HG03439 (cell line): ENCODE measurements around the gene SH2D5.

Experiments
- ATAC-seq: cut with Tn5 transposase; IDR thresholded peaks from one replicate; pipeline ENCODE4 v1.9.1; 2021; ENCODE audit warnings: mild to moderate bottlenecking, moderate library complexity; ENCODE audit not compliant: unreplicated experiment

The SH2D5 gene

DNA sequence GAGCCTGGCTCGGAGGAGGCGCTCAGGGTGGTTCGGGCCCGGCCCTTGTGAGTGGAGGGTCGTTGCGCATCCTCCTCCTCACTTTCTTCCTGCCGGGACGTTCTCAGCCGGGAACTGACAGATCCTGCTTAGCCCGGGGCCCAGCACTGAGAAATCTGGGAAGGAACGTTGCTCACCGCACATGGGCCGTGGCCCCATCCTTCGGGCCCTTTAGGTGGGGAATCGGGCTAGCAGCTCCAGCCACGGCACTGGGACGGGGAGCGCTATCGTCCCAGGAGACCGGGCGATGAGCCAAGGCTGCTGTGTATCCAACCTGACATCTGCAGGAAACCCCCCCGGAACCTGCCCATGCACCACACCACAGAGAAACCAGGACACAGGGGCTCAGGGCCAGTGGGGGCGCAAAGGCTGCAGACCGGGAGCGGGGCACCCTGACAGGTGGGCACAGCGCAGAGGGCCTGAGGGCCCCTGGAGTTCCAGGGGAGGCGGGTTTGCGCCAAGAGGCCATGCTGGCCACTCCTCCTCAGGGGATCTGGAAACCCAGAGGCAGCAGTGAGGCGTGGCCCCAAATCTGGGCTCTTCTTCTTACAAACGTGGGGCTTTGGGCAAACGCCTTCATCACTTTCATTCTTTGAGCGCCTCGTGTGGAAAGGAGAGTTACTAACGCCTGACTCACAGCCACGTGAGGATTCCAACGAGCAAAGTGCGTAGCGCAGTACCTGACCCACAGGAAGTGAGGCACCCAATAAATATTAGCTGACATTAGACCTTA, at the start of gene SH2D5:
Gene SH2D5, minus strand, starts transcription at position 116 of the 772 bp plus-strand sequence. CDS start 4,659 bp downstream, outside the sequence.
- peak; percentile 63 for ATAC-seq

- ATAC-seq, result no peak
These were observed 43.2 kb upstream of the SH2D5 start for GRCh38 chr1:20775700-20776099.

DNA sequence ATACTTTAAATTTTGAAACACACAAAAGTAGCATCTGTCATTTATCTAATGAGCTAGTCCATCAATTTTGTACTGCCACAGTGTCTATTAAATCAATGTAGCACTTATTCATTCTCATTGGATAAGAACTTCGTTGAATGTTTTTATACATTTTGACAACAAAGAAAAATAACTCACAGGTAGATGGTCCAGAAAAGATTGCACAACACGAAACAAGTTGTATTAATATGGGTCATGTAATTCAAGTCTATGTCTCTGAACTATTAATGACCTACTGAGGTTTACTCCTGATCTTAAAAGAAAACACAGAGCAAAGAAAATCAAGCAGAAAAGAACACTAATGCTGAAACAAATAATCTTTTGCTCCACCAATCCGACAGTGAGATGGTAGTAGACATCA, 39.3 kb upstream of the SH2D5 start:
- no peak for ATAC-seq

DNA sequence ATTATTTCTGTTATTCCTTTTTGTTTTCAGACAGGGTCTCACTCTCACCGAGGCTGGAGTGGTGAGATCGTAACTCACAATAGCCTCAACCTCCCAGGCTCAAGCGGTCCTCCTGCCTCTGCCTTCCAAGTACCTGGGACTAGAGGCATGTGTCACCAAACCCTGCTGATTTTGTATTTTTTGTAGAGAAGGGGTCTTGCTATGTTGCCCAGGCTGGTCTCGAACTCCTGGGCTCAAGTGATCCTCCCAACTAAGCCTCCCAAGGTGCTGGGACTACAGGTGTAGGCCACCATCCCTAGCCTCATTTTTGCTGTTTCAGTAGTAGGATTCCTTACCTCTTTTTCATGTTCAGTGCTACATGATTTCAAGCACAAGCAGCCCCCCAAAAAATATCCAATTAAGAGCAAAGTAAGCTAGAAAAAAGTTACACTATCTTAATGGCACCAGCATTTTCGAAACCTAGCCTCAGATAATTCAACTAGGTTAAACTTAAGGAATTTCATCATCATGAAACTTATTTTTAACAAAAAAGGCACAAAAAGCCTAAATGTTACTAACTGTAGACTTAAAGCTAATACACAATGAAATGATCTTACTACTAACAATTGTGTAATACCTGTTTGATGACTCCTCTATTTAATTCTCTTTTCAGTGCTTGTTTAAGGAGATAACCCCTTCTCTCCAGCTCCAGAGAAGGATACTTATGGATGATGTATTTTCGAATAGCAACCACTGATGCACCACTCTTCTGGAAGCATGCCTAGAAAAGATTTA, 38.0 kb upstream of the SH2D5 start:
- no peak for ATAC-seq

DNA sequence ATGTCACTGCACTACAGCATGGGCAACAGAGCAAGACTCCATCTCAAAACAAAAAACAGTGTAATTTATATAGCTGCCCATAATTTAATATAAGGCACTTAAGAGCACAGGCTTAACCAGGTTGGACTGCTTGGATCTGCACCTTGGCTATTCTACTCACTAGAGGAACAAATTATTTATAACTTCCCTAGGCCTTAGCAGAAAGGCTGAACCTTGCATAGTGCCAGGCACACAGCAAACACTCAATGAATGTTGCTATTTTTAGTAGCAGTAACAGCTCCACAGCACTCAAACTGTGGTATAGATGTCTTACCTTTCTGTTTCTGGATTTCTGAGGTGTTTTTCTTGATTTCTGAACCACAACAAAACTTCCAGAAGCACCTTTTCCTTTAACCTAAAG, 34.8 kb upstream of the SH2D5 start:
- ATAC-seq, result no peak

DNA sequence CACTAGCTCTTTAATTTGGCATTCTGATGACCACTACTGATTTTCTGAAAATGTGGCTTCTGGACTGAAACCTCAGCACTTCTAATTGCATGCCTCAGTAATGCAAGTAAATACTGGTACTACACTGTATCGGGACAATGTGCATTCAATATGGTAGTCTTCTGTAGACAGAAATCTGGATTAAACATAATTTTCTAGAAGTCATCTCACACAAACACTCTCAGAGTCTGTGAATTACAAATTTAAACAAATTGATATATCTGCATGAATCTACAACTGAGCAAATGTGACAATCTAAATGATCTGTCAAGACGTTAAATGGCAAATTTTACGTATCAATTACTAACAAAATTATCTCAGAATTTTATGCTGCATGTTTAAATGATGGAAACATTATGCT, 30.9 kb upstream of the SH2D5 start:
- no peak for ATAC-seq

DNA sequence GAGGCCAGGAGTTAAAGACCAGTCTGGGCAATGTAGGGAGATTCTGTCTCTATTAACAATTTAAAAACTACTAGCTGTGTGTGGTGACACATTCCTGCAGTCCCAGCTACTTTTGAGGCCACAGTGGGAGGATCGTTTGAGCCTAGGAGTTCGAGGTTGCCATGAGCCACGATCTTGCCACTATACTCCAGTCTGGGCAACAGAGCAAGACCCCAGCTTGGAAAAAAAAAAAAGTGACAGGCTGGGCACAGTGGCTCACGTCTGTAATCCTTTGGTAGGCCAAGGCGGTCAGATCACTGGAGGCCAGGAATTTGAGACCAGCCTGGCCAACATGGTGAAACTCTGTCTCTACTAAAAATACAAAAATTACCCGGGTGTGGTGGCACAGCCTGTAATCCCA, 27.8 kb upstream of the SH2D5 start:
- ATAC-seq, result no peak

GRCh38 chr1:20753589-20753988, 21.1 kb upstream of the SH2D5 start:
- no peak for ATAC-seq

DNA sequence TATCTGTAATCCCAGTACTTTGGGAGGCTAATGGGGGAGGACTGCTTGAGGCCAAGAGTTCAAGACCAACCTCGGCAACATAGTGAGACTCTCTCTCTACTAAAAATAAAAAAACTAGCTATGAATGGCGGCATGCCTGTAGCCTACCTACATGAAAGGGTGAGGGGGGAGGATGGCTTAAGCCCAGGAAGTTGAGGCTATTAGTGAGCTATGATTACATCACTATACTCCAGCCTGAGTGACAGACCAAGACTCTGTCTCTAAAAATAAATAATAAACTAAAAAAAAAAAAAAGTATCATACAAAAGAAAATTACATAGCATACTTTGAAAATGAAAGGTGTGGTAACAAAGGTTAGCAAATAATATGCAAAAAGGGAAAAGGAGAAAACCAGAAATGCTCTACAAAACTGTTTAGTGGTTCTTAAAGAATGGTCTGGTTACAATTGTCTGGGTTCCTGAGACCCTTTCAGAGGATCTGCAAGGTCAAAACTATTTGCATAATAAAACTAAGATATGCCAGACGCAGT, 19.0 kb upstream of the SH2D5 start:
- no peak for ATAC-seq

- ATAC-seq, result no peak
These were observed 10.2 kb upstream of the SH2D5 start for GRCh38 chr1:20742671-20743070.

GRCh38 chr1:20740781-20741180, 8.3 kb upstream of the SH2D5 start:
- ATAC-seq, result no peak

DNA sequence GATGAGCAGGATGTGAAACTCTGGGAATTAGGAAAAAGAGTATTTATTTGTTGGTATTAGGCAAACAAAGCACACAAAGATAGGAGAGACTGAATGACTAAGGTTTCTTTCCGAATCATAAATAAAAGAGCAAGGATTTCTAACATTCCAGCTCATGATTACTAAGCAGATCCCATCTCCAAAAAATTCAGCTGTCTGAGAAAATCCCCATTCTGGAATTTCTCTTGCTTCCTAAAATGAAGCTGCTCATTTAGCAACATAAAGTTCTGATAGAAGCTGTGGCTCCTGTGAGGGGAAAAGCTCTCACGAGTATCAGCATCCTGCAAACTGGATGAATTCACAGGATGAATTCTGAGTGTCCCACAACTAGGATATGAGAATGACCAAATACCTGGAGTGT, 6.7 kb upstream of the SH2D5 start:
- ATAC-seq, result no peak

GRCh38 chr1:20735581-20736111, 3.1 kb upstream of the SH2D5 start:
- no peak for ATAC-seq

DNA sequence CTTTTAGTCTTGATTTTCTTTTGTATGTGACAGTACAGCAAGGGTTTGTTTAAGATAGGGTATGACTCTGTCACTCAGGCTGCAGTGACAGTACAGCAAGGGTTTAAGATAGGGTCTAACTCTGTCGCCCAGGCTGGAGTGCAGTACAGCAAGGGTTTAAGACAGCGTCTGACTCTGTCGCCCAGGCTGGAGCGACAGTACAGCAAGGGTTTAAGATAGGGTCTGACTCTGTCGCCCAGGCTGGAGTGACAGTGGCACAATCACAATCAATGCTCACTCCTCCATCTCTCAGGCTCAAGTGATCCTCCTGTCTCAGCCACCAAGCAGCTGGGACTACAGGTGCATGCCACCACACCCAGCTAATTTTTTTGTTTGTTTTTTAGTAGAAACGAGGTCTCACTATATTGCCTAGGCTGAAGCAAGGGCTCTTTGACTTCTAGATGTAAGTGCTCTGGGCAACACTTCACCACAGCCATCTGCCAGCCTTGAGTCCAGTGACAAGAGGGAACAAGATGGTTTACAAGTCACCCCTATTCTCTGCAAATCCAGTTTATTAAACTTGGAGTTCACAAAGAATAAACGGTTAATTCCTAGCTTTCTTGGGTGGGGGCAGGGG, 965 bp upstream of the SH2D5 start:
- ATAC-seq, result no peak

GRCh38 chr1:20732071-20732587, 374 bp downstream of the SH2D5 start:
- peak; percentile 41 for ATAC-seq

DNA sequence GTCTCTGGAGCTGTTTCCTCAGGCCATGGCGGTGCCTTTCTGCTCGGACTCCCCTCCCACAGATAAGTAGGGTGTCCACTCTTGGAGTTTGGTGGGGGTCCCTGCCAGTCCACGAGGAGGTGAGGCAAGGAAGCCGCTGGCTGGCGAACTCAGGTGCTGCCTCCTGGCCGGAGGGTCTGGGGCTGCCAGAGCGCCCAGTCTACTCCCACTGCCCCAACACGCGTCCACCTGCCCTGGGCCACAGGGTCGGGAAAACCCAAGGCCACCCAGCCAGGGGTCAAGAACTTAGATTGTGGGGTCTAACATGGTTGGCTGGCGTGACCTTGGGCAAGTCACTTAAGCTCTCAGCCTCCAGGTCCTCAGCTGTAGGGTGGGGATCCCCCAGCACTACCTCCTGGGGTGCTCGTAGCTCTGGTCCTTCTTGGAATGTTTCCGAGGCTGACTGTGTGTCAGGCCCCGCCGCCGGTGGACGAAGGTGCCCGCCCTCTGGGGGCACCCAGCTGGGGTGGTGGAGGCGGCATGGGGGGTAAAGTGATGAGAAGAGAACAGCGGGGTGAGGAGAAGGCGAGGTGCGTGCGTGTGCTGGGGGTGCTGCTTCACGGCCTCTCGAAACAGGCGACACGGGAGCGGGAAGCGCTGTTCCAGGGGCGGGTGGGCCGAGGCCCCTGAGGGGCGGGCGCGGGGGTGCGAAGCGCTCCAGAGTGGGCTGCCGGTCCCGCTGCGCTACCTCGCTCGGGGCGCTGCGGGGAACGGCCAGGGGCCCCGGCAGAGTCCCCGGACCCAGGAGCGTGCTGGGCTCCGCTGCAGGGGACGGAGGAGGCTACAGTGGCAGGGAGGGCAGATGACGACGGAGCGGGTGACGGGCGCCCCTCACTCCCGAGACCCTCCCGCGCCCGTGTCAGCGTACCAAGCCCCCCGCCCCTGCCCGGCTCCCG, 1.2 kb downstream of the SH2D5 start:
- ATAC-seq, result peak; percentile 3

DNA sequence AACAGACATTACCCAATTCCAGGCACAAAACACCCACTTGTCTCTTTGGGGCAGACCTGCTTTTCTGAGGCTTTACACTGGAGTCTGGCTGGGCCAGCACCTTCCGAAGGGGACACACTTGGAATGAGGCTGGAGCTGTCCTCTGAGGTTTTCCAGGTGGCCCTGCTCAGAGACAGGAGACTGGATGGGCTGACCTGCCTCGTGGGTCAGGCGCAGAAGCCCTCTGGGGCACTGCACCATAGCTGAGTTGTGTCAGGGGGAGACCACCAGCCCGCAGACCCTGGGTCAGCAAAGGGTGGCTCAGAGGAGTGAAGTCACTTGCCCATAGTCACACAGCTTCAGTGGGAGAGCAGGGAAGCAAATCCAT, 1.8 kb downstream of the SH2D5 start:
- ATAC-seq, result no peak

- ATAC-seq, result no peak
These were observed 2.4 kb downstream of the SH2D5 start for GRCh38 chr1:20729990-20730689.

DNA sequence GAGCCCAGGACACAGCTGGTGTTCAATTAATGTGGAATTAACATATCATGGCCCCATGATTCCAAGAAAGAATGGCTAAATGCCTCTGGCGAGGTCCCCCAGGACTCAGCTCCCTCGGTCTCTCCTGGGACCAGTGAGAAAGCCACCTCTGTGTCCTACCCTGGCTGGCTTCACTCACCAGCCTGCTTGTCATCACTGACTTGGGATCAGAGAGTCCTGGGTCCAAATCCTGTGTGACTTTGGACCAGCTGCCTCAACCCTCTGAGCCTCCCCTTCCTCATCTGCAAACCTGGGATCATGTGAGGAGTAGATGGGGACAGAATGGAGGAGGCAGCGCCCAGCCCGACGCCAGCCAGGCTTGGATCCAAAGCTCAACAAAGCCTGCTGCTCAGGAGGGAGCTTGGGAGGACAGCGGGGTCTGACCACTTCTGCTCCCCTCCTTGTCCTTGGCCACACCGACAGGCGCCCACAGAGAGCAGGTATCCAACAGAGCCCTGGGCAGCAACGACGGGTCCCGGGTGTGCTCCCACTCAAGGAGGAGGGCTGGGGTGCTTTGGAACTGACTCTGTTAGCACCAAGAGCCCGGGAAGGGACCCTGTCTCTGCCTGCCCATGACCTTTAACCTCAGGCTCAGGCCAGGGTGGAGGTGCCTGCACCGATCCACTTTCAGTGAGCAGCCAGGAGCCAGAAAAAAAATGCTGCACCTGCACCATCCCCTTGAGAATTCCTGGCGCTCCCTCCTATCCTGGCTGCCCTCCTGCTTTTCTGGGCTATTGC, 3.2 kb downstream of the SH2D5 start:
- ATAC-seq, result no peak
